ENCODE measurements around the gene RNF6. TPM values are rescaled to one million over a fixed set of nuclear protein-coding genes. Genes with fewer than 3 reads are reported as not detected.

The RNF6 gene
- total and polyA plus RNA-seq, 10 of the 15 experiments (the other 5 are each of a cell fraction or from before 2014, with no cell fraction given): 19.0 to 54.0 (median 33.8) TPM

DNA sequence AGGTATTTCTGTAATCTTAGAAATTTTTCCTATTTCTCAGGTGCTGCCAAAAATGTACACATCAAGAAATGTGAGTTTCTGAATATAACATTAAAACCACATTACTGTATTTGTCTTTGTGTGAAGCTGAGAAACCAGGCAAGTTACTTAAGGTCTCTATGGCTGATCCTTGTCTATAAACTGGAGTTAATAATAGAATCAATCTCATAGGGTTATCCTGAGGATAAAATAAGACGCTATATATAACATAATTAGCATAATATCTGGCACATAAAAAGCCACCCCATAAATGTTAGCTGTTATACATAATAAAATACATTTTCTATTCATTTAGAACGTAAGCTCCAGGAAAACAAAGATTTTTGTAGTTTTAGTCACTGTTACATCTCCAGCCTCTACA is 6.1 kb downstream of the RNF6 start (continued):
- TF ChIP-seq, protein P1, sequence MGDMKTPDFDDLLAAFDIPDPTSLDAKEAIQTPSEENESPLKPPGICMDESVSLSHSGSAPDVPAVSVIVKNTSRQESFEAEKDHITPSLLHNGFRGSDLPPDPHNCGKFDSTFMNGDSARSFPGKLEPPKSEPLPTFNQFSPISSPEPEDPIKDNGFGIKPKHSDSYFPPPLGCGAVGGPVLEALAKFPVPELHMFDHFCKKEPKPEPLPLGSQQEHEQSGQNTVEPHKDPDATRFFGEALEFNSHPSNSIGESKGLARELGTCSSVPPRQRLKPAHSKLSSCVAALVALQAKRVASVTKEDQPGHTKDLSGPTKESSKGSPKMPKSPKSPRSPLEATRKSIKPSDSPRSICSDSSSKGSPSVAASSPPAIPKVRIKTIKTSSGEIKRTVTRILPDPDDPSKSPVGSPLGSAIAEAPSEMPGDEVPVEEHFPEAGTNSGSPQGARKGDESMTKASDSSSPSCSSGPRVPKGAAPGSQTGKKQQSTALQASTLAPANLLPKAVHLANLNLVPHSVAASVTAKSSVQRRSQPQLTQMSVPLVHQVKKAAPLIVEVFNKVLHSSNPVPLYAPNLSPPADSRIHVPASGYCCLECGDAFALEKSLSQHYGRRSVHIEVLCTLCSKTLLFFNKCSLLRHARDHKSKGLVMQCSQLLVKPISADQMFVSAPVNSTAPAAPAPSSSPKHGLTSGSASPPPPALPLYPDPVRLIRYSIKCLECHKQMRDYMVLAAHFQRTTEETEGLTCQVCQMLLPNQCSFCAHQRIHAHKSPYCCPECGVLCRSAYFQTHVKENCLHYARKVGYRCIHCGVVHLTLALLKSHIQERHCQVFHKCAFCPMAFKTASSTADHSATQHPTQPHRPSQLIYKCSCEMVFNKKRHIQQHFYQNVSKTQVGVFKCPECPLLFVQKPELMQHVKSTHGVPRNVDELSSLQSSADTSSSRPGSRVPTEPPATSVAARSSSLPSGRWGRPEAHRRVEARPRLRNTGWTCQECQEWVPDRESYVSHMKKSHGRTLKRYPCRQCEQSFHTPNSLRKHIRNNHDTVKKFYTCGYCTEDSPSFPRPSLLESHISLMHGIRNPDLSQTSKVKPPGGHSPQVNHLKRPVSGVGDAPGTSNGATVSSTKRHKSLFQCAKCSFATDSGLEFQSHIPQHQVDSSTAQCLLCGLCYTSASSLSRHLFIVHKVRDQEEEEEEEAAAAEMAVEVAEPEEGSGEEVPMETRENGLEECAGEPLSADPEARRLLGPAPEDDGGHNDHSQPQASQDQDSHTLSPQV (IDR thresholded peaks at IDR 0.05): no peak
- TF ChIP-seq CREB1 (IDR thresholded peaks at IDR 0.05; ENCODE audit: low read depth) (no peak), SMARCA5 (IDR thresholded peaks at IDR 0.05) (no peak), DPF2 (IDR thresholded peaks at IDR 0.05) (no peak), ETV6 (conservative IDR thresholded peaks at IDR 0.05 in 1 of 2, IDR thresholded peaks at IDR 0.05 in 1 of 2; ENCODE audit: borderline replicate concordance in 1 of 2, low read depth in 1 of 2) (no peak), CHD2 (IDR thresholded peaks at IDR 0.05; ENCODE audit: borderline replicate concordance, low read depth, low read length) (no peak), CREM (IDR thresholded peaks at IDR 0.05; ENCODE audit: low read depth) (no peak)

DNA sequence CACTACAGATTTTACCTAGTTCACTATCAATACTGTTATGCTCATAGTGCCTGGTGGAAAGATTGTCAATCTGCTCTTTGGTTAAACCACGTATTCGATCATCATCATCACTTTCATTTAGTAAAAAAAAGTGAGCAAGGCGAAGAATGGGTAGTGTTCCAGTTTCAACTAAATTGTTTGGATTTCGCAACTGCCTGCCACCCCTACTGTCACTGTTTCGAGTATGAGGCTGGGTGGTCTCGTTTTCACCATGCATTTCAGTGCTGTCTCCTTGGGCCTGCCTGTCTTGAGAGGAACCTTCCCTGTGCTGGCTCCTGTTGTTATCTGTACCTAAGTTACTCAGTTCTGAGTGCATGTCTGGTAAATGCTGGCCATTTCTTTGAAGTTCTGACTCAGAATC is 8.1 kb downstream of the RNF6 start:
- intact Hi-C loops (cut with micrococcal nuclease; ENCODE audit: unreplicated experiment) (no loop called here), in situ Hi-C loops (cut with MboI) (no loop called here)
- FAIRE-seq: no peak
- ChIA-PET RAD21 (ENCODE audit: unreplicated experiment) (no interaction called here), POLR2A (no interaction called here), CTCF (no interaction called here), SMC1A (ENCODE audit: uncharacterized antibody, unreplicated experiment) (no interaction called here)
- Histone ChIP-seq H2AFZ (ENCODE audit: control insufficient read depth, low read depth, low read length) (no peak overlapping the region), H3K9ac (ENCODE audit: control insufficient read depth, insufficient read depth, low read length) (no peak overlapping the region), H3K27ac (ENCODE audit: control insufficient read depth, insufficient read depth) (no peak overlapping the region), H3K4me2 (ENCODE audit: control insufficient read depth, insufficient read depth) (no peak overlapping the region), H3K36me3 (ENCODE audit: control insufficient read depth in 2 of 2, insufficient read depth in 2 of 2, low read length in 1 of 2) (peaks cover 8 to 27% of the 10 kb centered on the region in 2 experiments), H3K4me3 (no peak overlapping the region), H3K9me3 (replicated peaks; ENCODE audit: control insufficient read depth, insufficient read depth, low read length) (no peaks in the 10 kb centered on the region), H3K79me2 (ENCODE audit: control insufficient read depth, insufficient read depth, low read length) (no peaks in the 10 kb centered on the region), H4K20me1 (ENCODE audit: control insufficient read depth, insufficient read depth) (no peaks in the 10 kb centered on the region), H3K27me3 (replicated peaks in 1 of 2; ENCODE audit: control insufficient read depth in 2 of 2, insufficient read depth in 2 of 2, low read length in 1 of 2) (no peaks in the 10 kb centered on the region), H3K4me1 (ENCODE audit: control insufficient read depth, insufficient read depth, low read length) (no peaks in the 10 kb centered on the region)
- 92% methylated on average over 6 of the region's 6 CpGs for WGBS (ENCODE audit: insufficient coverage, insufficient replicate concordance, low lambda C conversion rate, missing lambda C conversion rate)
- DNase-seq (ENCODE audit: low read depth, low spot score): no peak
- no peak for ATAC-seq
- TF ChIP-seq HDAC2 (IDR thresholded peaks at IDR 0.05): no peak
- no peak for TF ChIP-seq RELB (IDR thresholded peaks at IDR 0.05; ENCODE audit: low read depth)
- no peak for TF ChIP-seq NFIC (IDR thresholded peaks at IDR 0.05; ENCODE audit: low read depth, low read length)
- no peak for TF ChIP-seq SREBF1 (IDR thresholded peaks at IDR 0.05; ENCODE audit: low read length)
- no peak for TF ChIP-seq BMI1 (IDR thresholded peaks at IDR 0.05; ENCODE audit: borderline replicate concordance)
- TF ChIP-seq GATAD2B (conservative IDR thresholded peaks at IDR 0.05; ENCODE audit: low read depth): no peak
- BruUV-seq (replicated peaks): no TSS peak
